HCT116 (cell line): Measurements from ENCODE around the gene NALCN. TPM values are rescaled to one million over a fixed set of nuclear protein-coding genes. Genes with fewer than 3 reads are reported as not detected.

Source experiments
- ATAC-seq: fragments of 200-7000 bp; cut with Tn5 transposase; 2 replicates; pipeline ENCODE4 v1.9.1; 2020; ENCODE audit warnings: mild to moderate bottlenecking, moderate library complexity
- BruUV-seq: library from RNA; stranded (reverse); fragments of 400-500 nt; replicated peaks from 2 replicates; lab custom pipeline; 2021; lab: Mats Ljungman, UMichigan
- CTCF ChIA-PET: fragments of 300-600 bp; sonication (Branson Sonifier 250); formaldehyde crosslinking; loops from one replicate; lab custom pipeline; 2021; ENCODE audit warnings: antibody characterized with exemption; lab: Charles Lee
- POLR2A ChIA-PET: fragments of 300-600, 350-600 bp; sonication (Branson Sonifier 250); formaldehyde crosslinking; loops from one replicate; lab custom pipeline; 2021; ENCODE audit warnings: antibody characterized with exemption; lab: Charles Lee
- RAD21 ChIA-PET, 2 experiments: fragments of 300-600 bp; sonication (Branson Sonifier 250); formaldehyde crosslinking; loops; one replicate each; lab custom pipeline; 2023; ENCODE audit warnings: low total read pairs in 2 of 2; ENCODE audit not compliant: uncharacterized antibody in 2 of 2, unreplicated experiment in 2 of 2, low non-redundant PET in 1 of 2; lab: Charles Lee
- DNase-seq: peaks from one replicate; pipeline ENCODE4 v3.0.0-alpha.2; 2010; ENCODE audit warnings: low read depth, low spot score
- H2AFZ ChIP-seq: fragments of 200-600 bp; shearing (Covaris generic), sonication (generic); 2 replicates; pipeline ENCODE4 v1.6.1; 2017; ENCODE audit warnings: low read depth, mixed run types, mixed read lengths, antibody characterized with exemption, low read length; ENCODE audit not compliant: poor library complexity, severe bottlenecking
- H3K27ac ChIP-seq: 2 replicates; pipeline ENCODE4 v1.5.1; 2012; ENCODE audit warnings: low read depth, low read length
- H3K27me3 ChIP-seq: fragments of 200-600 bp; sonication (generic); 2 replicates; pipeline ENCODE4 v1.6.1; 2016; ENCODE audit warnings: mixed run types, low read length, mixed read lengths; ENCODE audit not compliant: insufficient read depth
- H3K36me3 ChIP-seq, 2 experiments: fragments of 200-500 bp in 1 of 2; fragments of 200-600 bp in 1 of 2; sonication (Bioruptor generic) in 1 of 2; sonication (generic) in 1 of 2; 2 replicates each; pipeline versions ENCODE4 v1.5.1 to v1.6.1; 2014 to 2016; ENCODE audit warnings: low read length in 2 of 2, inconsistent platforms in 1 of 2, mixed read lengths in 1 of 2, mixed run types in 1 of 2; ENCODE audit not compliant: insufficient read depth in 2 of 2, control insufficient read depth in 1 of 2
- H3K4me1 ChIP-seq, 2 experiments: fragments of 200-600 bp in 1 of 2; sonication (generic) in 1 of 2; 2 replicates each; pipeline versions ENCODE4 v1.5.1 to v1.6.1; 2012 to 2017; ENCODE audit warnings: low read length in 2 of 2, inconsistent platforms in 1 of 2, mild to moderate bottlenecking in 1 of 2, mixed read lengths in 1 of 2, mixed run types in 1 of 2, moderate library complexity in 1 of 2; ENCODE audit not compliant: insufficient read depth in 2 of 2, control insufficient read depth in 1 of 2
- H3K4me2 ChIP-seq: fragments of 200-600 bp; sonication (generic); 2 replicates; pipeline ENCODE4 v1.6.1; 2017; ENCODE audit warnings: mixed run types, low read length, mixed read lengths
- H3K4me3 ChIP-seq, 2 experiments: fragments of 200-600 bp in 1 of 2; sonication (generic) in 1 of 2; replicated peaks in 1 of 2; 2 replicates each; pipeline ENCODE4 v1.5.1; 2011 to 2016; ENCODE audit warnings: low read length in 2 of 2, control low read depth in 1 of 2, low read depth in 1 of 2, mild to moderate bottlenecking in 1 of 2, mixed read lengths in 1 of 2, mixed run types in 1 of 2
- H3K79me2 ChIP-seq: fragments of 200-600 bp; sonication (generic); 2 replicates; pipeline ENCODE4 v1.6.1; 2017; ENCODE audit warnings: mild to moderate bottlenecking, mixed run types, low read length, moderate library complexity, mixed read lengths; ENCODE audit not compliant: insufficient read depth
- H3K9ac ChIP-seq: fragments of 200-600 bp; sonication (generic); 2 replicates; pipeline ENCODE4 v1.6.1; 2016; ENCODE audit warnings: low read length, mixed read lengths
- H3K9me2 ChIP-seq: fragments of 200-600 bp; sonication (generic), shearing (Covaris generic); 2 replicates; pipeline ENCODE4 v1.6.1; 2017; ENCODE audit warnings: mixed run types, mild to moderate bottlenecking, moderate library complexity; ENCODE audit not compliant: insufficient read depth
- H3K9me3 ChIP-seq, 2 experiments: fragments of 200-500 bp in 1 of 2; fragments of 200-600 bp in 1 of 2; sonication (Bioruptor generic) in 1 of 2; sonication (generic) in 1 of 2; 2 replicates each; pipeline ENCODE4 v1.6.1; 2014 to 2017; ENCODE audit warnings: low read length in 2 of 2, mixed read lengths in 2 of 2, inconsistent platforms in 1 of 2, low read depth in 1 of 2, mild to moderate bottlenecking in 1 of 2, mixed run types in 1 of 2, moderate library complexity in 1 of 2; ENCODE audit not compliant: control insufficient read depth in 1 of 2, insufficient read depth in 1 of 2
- H4K20me1 ChIP-seq: fragments of 200-600 bp; sonication (generic), shearing (Covaris generic); 2 replicates; pipeline ENCODE4 v1.6.1; 2017; ENCODE audit warnings: mixed run types, mild to moderate bottlenecking, moderate library complexity; ENCODE audit not compliant: insufficient read depth
- CBX3 ChIP-seq: IDR thresholded peaks from 2 replicates; pipeline ENCODE4 v1.6.1; 2012; ENCODE audit warnings: low read depth
- CTCF ChIP-seq, 3 experiments: fragments of 200-600 bp in 1 of 3; sonication (generic) in 1 of 3; IDR thresholded peaks in 2 of 3; conservative IDR thresholded peaks in 1 of 3; 2 replicates each; pipeline ENCODE4 v1.5.1; 2012 to 2017; ENCODE audit warnings: low read depth in 2 of 3, low read length in 2 of 3, antibody characterized with exemption in 1 of 3, borderline replicate concordance in 1 of 3, control low read depth in 1 of 3, mild to moderate bottlenecking in 1 of 3, mixed read lengths in 1 of 3, mixed run types in 1 of 3, moderate library complexity in 1 of 3; ENCODE audit not compliant: insufficient read depth in 1 of 3
- EGR1 ChIP-seq: IDR thresholded peaks from 2 replicates; pipeline ENCODE4 v1.6.1; 2012; ENCODE audit warnings: low read depth
- EZH2 ChIP-seq: fragments of 200-600 bp; sonication (generic); IDR thresholded peaks from 2 replicates; pipeline ENCODE4 v1.6.1; 2017; ENCODE audit warnings: antibody characterized with exemption, mixed run types
- EZH2phosphoT487 ChIP-seq: fragments of 200-600 bp; IDR thresholded peaks from 2 replicates; pipeline ENCODE4 v1.6.1; 2018; ENCODE audit warnings: antibody characterized with exemption, borderline replicate concordance
- FOSL1 ChIP-seq: IDR thresholded peaks from 2 replicates; pipeline ENCODE4 v1.6.1; 2012; ENCODE audit warnings: low read depth
- SIN3A ChIP-seq: IDR thresholded peaks from 2 replicates; pipeline ENCODE4 v1.6.1; 2012; ENCODE audit warnings: low read depth
- SP1 ChIP-seq: IDR thresholded peaks from 2 replicates; pipeline ENCODE4 v1.6.1; 2012; ENCODE audit warnings: low read depth
- SRF ChIP-seq: IDR thresholded peaks from 2 replicates; pipeline ENCODE4 v1.6.1; 2012; ENCODE audit warnings: low read depth
- TCF7L2 ChIP-seq: IDR thresholded peaks from 2 replicates; pipeline ENCODE4 v1.7.0; 2011; ENCODE audit warnings: borderline replicate concordance, inconsistent platforms; ENCODE audit not compliant: insufficient read depth, insufficient read length; ENCODE audit errors: extremely low read depth
- YY1 ChIP-seq: IDR thresholded peaks from 2 replicates; pipeline ENCODE4 v1.6.1; 2011; ENCODE audit warnings: low read length, low read depth, moderate library complexity, mild to moderate bottlenecking; ENCODE audit not compliant: insufficient replicate concordance; ENCODE audit errors: extremely low read depth
- ZBTB33 ChIP-seq: IDR thresholded peaks from 2 replicates; pipeline ENCODE4 v1.6.1; 2011; ENCODE audit warnings: mild to moderate bottlenecking, low read length, moderate library complexity; ENCODE audit not compliant: insufficient replicate concordance; ENCODE audit errors: extremely low read depth
- ZFX ChIP-seq: fragments of 450-650 bp; IDR thresholded peaks from 2 replicates; pipeline ENCODE4 v1.6.1; 2017
- intact Hi-C: fragments of 100-400 bp; cut with micrococcal nuclease; formaldehyde crosslinking; loops from 2 replicates; pipeline ENCODE4 v1.10.0; 2022
- total RNA-seq: library from RNA; stranded (reverse); gene quantifications from one replicate; pipeline ENCODE4 v1.2.1, GENCODE V29; 2021; ENCODE audit not compliant: unreplicated experiment

NALCN gene
- total RNA-seq, 1 experiment from 2014 or later, result not detected

GRCh38 chr13:101053301-101054093 lies 362.8 kb downstream of the NALCN start:
- Histone ChIP-seq H3K9ac (no peak overlapping the region), H3K4me1 (no peaks in the 10 kb centered on the region)
- DNase-seq, result no peak
- POLR2A ChIA-PET, result no interaction called here
- TF ChIP-seq ZFX (no peak), EZH2 (no peak), EZH2phosphoT487 (no peak), FOSL1 (no peak), EGR1 (no peak), SP1 (no peak), SRF (no peak)
- TF ChIP-seq, all 23 proteins: peak for 0
- no peak overlapping the region for H3K27ac ChIP-seq
- peaks cover 16% of the 10 kb centered on the region for H3K27me3 ChIP-seq
- no peak overlapping the region for H3K4me3 ChIP-seq
- no peaks in the 10 kb centered on the region for H4K20me1 ChIP-seq
- ChIA-PET CTCF (no interaction called here), RAD21 (no interaction called here)
- no peak overlapping the region for H2AFZ ChIP-seq
- no peaks in the 10 kb centered on the region for H3K36me3 ChIP-seq
- H3K79me2 ChIP-seq, result no peaks in the 10 kb centered on the region
- ATAC-seq, result no peak
- H3K9me3 ChIP-seq, result no peaks in the 10 kb centered on the region
- no TSS peak for BruUV-seq
- intact Hi-C loops, result no loop called here
- H3K9me2 ChIP-seq, result no peaks in the 10 kb centered on the region
- no peak overlapping the region for H3K4me2 ChIP-seq

GRCh38 chr13:101049166-101049850 lies 367.0 kb downstream of the NALCN start:
- no TSS peak for BruUV-seq
- H3K9me3 ChIP-seq, result no peaks in the 10 kb centered on the region
- no peak for TF ChIP-seq ZBTB33
- TF ChIP-seq ZFX, result no peak
- no peak for TF ChIP-seq CBX3
- no peak for TF ChIP-seq CTCF (IDR thresholded peaks at IDR 0.05 in 2 of 3, conservative IDR thresholded peaks at IDR 0.05 in 1 of 3; ENCODE audit: borderline replicate concordance in 1 of 3, insufficient read depth in 1 of 3, low read depth in 2 of 3, low read length in 2 of 3)
- no peak for TF ChIP-seq EZH2
- TF ChIP-seq YY1, result no peak
- no peak for TF ChIP-seq SIN3A
- no peak for TF ChIP-seq TCF7L2
- H3K36me3 ChIP-seq, result no peaks in the 10 kb centered on the region
- no peaks in the 10 kb centered on the region for H3K4me1 ChIP-seq
- intact Hi-C loops, result no loop called here
- H4K20me1 ChIP-seq, result no peaks in the 10 kb centered on the region
- RAD21 ChIA-PET, result no interaction called here
- ATAC-seq (no peak), DNase-seq (no peak)
- H3K4me3 ChIP-seq, result no peak overlapping the region
- POLR2A ChIA-PET, result no interaction called here
- no peak overlapping the region for H3K27ac ChIP-seq
- H2AFZ ChIP-seq, result no peak overlapping the region
- H3K4me2 ChIP-seq, result no peak overlapping the region
- peaks cover 16% of the 10 kb centered on the region for H3K27me3 ChIP-seq
- CTCF ChIA-PET, result no interaction called here
- no peaks in the 10 kb centered on the region for H3K9me2 ChIP-seq
- H3K79me2 ChIP-seq, result no peaks in the 10 kb centered on the region
- no peak overlapping the region for H3K9ac ChIP-seq
